Renal cortical epithelial cell (primary cell): ENCODE results near the gene FBXO41. TPM values are rescaled to one million over a fixed set of nuclear protein-coding genes. Genes with fewer than 3 reads are reported as not detected.
"Not testable (repeated sequence)": the region's sequence is repeated elsewhere in the genome, so short reads cannot be mapped to it uniquely, and the experiment has no call there.

ENCODE experiments used
- DNase-seq: peaks from one replicate; pipeline ENCODE4 v3.0.0-alpha.2; 2011; ENCODE audit warnings: low read depth
- total RNA-seq: library from RNA; depleted of rRNA; stranded (reverse); fragments of >200 nt; gene quantifications from 2 replicates; pipeline ENCODE4 v1.2.3, GENCODE V29; 2014

The FBXO41 gene
- total RNA-seq, 1 donor from 2014 or later: 6.3 TPM

DNA sequence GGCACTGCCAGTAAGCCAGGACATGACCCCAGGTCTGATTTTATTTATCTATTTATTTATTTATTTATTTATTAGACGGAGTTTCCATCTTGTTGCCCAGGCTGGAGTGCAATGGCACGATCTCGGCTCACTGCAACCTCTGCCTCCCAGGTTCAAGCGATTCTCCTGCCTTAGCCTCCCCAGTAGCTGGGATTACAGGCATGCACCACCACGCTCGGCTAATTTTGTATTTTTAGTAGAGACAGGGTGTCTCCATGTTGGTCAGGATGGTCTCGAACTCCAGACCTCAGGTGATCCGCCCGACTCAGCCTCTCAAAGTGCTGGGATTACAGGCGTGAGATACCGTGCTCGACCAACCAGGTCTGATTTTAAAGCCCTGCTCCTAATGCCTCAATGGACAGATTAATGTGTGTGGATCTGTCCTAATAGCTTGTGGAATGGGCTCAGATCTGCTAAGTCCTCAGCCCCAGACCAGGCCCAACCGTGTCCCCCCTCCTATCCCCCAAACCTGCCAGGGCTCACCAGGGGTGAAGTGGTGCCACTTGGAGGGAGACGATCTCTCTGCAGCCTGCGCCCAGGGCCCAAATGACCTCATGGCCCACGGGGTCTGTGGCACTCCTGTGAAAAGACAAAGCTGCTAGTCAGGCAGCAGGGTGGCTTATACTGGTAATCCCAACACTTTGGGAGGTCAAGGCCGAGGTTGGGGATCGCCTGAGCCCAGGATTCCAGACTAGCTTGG is 21.4 kb downstream of the FBXO41 start:
- not testable (repeated sequence) for DNase-seq

DNA sequence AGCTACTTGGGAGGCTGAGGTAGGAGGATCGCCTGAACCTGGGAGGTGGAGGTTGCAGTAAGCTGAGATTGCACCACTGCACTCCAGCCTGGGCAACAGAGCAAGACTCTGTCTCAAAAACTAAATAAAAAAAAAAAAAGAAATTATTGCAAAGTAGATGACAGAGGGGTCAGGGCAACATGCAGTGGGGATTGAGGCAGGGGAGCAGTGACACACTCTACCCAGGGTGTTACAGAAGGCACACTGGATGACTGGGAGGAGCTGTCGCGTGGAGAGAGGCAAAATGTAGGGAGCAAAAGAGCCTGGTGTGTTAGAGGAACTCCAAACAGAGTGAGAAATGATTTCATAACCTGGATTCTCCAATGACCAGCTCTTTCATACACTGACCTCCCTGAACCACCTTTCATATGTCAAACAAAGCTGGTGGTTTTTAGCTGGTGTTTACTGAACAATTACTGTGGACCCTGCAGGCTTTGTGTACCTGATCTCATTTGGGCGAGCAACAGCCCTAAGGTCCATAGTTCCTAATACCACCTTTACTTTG is 22.1 kb downstream of the FBXO41 start:
- no peak for DNase-seq

DNA sequence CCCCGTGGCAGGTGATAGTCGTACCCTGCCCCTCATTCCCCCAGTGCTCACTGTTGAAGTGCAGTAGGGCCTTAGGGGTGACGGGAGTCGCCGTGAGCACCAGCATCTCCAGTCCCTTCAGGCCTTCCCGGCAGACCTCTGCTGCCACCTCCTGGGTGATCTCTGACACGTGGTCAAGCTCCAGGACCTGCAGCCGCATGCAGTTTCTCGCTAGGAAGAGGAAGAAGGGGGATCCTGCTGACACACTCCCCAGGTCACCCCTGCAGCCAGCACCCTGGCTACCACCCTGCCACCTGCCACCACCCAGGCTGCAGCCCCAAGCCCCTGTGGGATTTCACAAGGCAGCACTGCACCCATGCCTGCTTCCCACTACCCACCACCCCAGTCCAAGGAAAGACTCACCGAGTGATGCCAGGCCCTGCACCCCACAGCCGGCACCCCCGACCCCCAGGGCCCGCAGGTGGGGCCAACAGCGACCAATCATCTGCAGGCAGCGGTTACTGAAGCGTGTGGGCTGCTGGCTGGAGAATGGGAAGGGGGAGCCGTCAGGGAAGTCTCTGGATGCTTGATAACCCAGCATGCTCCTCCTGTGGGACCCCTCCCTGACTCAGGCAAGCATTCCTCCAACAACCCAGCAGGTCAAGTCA is 23.8 kb downstream of the FBXO41 start:
- DNase-seq: peak; percentile 44

DNA sequence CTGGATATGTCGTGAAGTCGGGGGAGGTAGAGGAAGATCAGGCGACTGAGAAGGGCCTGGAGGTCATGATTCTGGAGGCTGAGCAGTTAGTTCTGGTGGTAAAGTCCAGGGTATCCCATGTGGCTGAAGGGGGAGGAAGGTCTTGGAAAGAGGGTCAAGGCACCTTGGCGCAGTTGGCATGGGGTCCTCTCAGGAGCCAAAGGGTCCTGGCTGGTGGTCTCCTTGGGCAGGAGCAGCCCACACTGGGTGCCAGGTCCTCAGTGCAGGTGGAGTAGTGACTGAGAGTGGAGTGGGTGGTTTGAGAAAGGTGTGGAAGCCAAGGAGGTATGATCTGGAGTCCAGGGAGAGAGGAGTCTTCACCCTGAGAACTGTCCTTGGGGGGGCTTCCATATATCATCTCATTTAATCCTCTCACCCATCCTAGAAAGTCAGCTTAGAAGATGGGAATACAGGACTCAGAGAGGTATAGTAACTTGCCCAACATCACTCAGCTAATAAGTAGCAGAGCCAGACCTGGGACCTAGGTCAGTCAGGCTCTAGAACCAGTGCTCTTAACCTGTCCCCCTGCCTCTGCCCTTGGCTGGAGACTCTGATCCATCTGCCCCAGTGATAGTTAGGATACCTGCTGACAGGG is 24.5 kb downstream of the FBXO41 start:
- no peak for DNase-seq

DNA sequence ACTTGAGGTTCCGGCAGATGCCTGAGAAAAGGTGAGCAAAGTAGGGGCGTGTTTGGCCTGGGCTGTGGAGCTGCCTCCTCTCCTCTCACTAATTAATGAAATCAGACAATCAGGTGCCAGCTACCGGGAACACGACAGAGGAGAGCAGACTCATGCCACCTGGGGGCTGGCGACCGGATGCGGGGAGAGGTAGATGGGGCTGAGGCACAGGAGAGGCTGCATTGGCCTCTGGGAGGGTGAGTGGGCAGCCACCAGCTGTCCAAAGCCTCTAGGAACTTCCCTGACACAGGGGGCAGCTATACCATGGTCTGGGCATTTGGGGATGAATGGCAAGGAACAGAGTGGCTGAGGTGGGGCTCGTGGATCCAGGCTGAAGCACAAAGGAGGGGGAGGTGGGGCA is 25.0 kb downstream of the FBXO41 start:
- DNase-seq: no peak

DNA sequence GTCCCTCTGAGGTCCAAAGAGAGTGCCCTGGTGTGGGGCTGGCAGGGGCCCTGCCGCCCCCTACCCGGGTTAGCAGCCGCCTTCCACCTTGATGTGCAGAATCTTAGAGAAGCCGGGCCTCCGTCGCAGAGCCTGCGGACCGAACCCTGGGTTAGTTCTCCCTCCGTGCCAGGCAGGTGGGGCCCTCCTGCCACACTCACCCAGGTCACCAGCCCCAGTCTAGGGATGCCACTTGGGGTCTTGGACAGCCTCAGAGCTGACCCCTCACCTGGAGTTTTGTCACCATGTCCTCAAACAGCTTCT is 25.4 kb downstream of the FBXO41 start:
- DNase-seq: no peak

DNA sequence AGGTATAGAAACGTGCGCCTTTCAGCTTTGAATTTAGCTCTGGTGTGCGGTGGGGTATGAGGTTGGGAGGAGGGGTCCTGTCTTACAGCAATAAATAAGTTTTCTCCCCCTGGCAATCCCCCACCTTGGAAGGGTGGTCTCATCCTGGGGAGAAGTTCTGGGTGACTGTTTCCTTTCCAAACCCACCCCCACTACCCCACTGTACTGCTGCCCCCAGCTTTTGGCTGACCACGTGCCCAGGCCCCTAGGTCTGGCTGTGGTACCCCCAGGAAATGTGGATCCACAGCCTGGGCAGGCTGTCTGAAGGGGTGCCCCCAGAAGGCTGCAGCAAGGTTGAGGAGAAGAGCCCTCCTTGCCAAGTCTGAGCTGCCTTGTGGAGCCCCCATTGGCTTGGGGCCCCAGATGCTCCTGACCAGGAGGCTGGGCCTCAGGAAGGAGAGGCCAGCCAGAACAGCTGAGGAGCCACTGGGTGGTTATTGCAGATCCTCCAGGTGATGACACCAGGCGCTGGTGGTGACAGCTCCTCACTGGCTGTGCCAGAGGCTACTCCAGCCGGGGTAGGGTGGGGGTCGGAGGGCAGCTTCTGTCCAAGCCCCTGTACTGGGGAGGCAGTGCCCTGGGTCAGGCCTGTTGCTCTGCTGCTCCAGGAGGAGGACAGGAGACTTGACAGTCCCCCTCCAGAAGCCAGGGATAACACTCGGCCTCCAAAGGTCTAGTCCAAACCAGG is 25.9 kb downstream of the FBXO41 start:
- no peak for DNase-seq

DNA sequence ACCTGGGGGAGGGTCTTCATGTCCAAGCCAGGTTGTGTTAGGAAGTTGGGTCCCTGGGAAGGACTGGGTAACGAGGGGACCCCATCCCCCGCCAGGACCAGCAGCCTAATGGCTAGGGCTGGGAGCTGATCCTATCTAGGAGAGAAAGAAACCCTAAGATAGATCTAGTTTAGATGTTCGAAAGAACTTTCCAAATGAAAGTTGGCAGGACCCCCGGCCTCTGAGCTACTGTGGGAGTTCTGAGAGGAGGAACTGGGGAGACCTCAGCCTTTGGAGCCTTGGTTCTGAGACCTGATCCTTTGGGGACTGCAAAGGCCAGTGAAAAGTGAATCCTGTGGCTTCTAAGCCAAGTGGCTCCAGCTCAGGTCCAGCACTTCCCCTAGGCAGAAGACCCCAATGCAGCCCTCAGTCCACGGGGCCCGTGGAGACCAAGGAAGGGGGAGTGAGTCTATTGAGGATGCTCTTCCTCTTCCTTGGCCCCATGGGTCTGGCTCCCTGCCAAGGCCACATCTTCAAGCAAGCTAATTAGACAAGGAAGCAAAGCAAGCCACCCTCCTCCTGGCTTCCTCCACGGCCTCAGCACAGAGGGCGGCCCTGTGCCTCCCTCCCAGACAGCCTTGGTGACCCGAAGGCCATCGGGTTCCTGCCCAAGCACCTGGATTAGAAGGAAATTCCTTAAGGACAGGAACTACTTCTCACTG is 26.7 kb downstream of the FBXO41 start:
- no peak for DNase-seq

DNA sequence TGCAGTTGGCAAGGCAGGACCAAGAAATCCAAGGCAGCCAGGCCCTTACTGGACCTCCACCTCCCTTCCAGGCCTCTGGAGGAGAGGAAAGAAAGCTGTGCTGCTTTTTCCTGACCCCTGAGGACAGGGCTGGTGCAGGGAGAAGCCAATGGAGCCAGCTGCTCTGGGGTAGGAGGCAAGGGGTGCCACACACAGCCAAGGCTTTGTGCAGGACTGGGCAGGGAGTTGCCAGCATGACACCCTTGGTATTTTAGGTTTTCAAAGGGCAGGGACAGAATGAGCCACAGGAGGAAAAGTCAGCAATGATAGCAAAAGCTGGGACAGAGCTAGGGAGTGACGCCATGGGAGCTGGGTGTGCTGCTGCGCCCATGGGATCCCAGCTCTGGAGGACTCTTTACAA is 27.3 kb downstream of the FBXO41 start:
- DNase-seq: no peak

DNA sequence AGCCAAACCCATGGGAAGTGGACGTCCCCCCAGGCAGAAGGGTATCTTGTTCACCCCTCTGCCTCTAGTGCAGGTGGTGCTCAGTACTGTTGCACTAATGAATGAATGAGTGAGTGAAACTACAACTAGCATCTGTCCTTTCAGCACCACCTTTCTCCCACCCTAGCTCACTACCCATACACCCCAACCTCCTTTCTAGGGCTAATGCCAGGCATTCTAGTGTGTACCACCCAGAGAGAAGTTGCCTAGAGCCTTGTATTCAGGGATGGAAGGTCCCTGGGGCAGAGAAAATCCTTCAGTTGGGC is 27.7 kb downstream of the FBXO41 start:
- DNase-seq: no peak

DNA sequence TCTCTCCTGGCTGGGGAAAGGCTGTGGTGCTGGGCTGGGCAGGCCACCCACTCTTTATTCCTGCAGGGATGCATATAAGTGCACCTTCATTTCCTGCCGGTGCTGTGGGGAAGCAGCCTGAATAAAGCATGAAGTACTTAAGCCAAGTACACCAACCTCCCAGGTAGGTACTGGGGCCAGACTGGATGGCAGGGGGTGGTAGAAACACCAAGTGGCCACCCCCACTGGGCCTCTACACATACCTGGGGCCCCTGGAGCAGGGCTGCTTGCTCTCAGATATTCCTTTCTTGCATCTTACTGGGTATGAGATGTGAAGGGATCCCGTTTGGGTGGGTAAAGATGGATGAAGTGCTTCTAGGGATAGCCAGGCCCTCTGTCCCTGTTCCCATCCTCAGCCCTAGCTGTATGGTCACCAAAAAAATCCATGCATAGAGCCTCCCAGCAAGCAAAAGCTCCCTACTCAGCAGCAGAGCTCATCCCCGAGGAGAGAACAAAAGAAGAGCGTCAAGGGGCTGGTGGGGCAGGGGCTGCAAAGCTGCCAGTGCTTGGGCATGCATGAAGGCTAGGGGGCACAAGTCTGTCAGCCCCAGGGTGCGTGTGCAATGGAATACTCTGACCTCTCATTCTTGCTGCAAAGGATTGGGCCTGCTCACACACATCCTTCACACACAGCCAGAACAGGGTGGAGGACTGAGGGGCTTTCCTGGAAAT is 28.2 kb downstream of the FBXO41 start:
- DNase-seq: no peak

DNA sequence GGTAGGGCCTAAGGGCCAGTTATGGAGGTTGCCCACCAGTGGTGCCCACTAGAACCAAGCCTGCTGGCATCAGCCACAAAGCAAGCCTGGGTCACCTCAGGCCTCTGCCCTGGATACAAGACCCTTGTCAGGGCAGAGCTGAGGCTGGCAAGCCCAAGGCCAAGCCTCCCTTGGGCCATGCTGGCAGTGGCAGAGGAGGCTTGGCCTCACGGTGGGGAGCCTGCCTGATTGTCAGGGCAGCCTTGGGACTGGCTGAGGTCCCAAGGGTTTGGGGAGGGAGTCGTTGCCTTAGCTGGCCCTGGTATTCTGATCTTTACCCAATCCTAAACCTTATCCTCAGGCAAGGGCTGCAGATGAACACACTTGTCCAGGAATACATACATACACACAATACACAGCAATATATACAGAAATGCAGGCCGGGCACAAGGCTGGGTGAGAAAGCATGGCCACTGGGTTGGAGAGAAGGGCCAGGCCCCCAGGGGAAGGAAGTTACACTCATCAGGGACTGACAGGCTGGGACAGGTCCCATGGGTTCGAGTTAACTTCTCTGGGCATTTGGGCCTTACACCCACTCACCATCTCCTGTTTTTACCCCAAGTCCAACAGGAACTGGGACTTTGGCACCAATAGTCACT is 29.2 kb downstream of the FBXO41 start:
- DNase-seq: no peak

DNA sequence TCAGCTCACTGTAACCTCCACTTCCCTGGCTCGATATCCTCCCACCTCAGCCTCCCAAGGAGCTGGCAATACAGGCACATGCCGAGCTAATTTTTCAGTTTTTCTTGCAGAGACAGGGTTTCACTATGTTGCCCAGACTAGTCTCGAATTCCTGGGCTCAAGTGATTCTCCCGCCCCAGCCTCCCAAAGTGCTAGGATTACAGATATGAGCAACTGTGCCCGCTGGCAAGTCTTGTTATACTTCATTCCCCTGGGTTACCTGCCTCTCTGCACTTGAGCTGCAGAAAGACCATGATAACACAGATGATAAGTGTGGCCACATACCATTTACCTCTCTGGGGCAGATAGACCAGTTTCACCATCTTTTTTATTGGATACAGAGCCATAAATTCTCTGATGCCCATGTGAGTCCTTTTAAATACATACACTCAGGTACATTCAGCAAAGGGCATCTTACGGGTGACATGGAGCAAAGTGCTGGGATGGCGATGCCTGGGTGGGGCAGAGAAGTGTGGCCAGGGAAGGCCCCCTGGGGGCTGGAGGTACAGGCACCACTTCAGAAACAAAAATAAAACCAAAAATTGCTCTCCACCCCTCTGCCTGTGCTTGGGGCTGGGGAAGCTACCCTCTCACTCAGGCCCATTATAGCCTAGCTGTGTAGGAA is 29.8 kb downstream of the FBXO41 start:
- no peak for DNase-seq

DNA sequence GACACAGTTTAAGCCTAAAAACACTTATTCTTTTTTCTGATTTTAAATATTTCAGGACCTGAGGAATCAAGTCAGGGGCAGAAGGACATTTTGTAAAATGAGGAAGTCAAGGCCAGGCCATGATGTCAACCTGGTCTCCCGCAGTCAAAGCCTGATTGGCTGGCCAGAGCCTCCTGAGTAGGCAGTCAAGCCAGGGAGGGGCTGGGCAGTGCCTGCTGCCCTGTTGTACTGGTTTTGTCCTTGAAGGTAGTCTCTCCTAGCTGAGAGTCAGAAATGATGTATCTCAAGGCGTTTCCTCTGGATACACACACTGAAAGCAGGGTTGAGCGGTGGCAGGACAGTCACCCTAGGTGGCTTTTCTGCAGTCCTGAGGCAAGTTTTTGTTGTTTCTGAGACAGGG is 30.4 kb downstream of the FBXO41 start:
- no peak for DNase-seq

DNA sequence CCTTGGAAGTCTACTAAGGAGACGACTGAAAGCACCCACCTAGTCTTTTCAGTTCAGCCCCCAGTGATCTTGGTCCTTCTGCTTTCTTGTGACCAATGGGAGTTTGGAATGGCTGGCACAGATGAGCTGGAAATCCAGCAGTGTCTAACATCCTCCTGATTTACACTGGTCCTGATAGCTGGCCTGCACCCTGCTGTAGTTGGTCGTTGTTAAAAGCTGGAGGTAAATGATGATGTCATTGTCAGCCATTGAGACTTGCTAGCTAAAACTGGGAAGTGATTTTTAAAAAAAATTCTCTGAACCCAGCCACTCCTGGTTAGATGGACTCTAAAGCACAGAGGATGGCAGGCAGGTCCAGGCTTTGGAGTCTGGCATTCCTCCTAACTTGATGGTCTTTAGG is 30.9 kb downstream of the FBXO41 start:
- DNase-seq: no peak

DNA sequence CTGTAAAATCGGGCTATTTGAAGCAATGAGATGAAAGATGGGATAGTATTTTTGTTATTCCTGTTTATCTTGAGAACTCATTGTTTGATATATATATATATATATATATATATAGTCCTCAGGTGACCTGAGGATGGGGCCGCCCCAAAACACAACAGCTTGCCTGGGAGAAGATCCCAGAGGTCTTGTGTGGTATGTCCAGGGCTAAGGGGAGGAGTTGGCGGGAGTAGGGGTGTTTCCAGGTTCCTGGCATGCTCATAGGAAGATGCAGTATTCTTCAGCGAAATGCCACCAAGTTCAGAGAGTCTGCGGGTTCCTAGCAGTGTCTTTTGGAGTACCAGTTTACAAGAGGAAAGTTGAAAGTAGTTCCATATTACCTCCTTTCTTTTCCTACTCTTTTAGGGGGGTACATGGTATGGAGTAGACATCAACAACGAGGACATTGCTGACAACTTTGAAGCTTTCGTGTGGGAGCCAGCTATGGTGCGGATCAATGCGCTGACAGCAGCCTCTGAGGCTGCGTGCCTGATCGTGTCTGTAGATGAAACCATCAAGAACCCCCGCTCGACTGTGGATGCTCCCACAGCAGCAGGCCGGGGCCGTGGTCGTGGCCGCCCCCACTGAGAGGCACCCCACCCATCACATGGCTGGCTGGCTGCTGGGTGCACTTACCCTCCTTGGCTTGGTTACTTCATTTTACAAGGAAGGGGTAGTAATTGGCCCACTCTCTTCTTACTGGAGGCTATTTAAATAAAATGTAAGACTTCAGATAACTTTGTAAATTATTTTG is 31.8 kb downstream of the FBXO41 start:
- no peak for DNase-seq

DNA sequence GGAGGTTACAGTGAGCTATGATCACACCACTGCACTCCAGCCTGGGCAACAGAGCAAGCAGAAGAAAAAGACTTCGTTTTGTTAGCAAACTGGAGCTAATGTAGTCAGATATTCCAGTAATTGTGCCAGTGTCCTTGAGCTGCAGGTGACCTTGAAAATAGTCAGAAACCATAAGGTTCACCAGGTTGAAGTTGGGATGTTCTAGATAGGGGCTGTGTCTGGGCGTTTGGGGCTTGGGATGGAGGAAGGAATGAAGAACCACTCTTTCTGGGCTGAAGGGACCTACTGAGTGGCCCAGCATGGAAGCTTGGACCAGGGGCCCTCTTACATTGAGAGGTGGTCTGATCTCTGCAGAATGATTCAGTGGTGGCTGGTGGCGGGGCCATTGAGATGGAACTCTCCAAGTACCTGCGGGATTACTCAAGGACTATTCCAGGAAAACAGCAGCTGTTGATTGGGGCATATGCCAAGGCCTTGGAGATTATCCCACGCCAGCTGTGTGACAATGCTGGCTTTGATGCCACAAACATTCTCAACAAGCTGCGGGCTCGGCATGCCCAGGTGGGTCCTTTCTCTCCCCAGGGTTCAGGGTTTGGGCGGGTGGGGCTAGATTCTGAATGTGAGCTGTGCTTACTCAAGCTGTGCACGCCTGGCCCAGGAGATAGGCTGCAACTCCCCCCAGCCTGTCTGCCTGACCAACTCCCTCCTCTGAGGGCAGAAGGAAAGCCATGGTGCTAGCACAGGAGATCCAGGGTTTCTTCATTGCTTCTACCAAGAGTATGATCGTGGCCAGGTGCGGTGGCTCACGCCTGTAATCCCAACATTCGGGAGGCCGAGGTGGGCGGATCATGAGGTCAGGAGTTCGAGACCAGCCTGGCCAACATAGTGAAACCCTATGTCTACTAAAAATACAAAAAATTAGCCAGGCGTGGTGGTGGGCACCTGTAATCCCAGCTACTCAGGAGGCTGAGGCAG is 33.1 kb downstream of the FBXO41 start:
- DNase-seq: no peak

DNA sequence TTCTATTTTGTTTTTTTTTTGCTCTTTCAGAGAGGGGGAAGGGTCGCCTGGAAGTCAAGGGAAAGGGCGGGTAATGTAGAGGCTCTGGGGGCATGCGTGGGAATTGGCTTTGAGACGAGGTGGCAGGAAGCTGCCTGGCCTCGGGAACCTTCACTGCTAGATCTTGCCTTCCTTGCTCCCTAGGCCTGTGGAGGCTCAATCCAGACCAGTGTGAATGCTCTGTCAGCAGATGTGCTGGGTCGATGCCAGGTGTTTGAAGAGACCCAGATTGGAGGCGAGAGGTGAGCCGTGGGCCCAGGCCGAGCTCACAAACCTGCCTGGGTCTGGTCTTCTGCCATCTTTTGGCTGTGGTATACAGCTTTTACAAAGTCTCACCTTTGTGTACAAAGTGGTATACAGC is 34.6 kb downstream of the FBXO41 start:
- no peak for DNase-seq
